Right lobe of liver (tissue), 4 donors: ENCODE results near the gene RSAD2.

Source experiments
- CTCF ChIP-seq, 4 donors: fragments of 200-600 bp in 3 of 4; fragments of 450-650 bp in 1 of 4; IDR thresholded peaks; one replicate each; pipeline versions ENCODE4 v1.5.1 to v1.8.0; 2016 to 2022; ENCODE audit warnings: antibody characterized with exemption in 4 of 4, mild to moderate bottlenecking in 2 of 4
- POLR2A ChIP-seq: fragments of 450-650 bp; IDR thresholded peaks from one replicate; pipeline ENCODE4 v1.6.1; 2017; ENCODE audit warnings: antibody characterized with exemption, mild to moderate bottlenecking
- donor health status: DM: no; HTN: no; CAD: no.
- donor health status: DM: no; HTN: no; CAD: no.
- donor health status: DM: no; HTN: yes; CAD: no.

- no peak for TF ChIP-seq CTCF (IDR thresholded peaks at IDR 0.05)
- TF ChIP-seq POLR2A: no peak
Measured at GRCh38 chr2:6911721-6912120, 34.1 kb downstream of the RSAD2 start.
